GM21367 (cell line): Measurements from ENCODE around the gene B3GNT3.

ENCODE experiments used
- ATAC-seq: cut with Tn5 transposase; IDR thresholded peaks from one replicate; pipeline ENCODE4 v1.9.1; 2021; ENCODE audit not compliant: unreplicated experiment

B3GNT3 gene

DNA sequence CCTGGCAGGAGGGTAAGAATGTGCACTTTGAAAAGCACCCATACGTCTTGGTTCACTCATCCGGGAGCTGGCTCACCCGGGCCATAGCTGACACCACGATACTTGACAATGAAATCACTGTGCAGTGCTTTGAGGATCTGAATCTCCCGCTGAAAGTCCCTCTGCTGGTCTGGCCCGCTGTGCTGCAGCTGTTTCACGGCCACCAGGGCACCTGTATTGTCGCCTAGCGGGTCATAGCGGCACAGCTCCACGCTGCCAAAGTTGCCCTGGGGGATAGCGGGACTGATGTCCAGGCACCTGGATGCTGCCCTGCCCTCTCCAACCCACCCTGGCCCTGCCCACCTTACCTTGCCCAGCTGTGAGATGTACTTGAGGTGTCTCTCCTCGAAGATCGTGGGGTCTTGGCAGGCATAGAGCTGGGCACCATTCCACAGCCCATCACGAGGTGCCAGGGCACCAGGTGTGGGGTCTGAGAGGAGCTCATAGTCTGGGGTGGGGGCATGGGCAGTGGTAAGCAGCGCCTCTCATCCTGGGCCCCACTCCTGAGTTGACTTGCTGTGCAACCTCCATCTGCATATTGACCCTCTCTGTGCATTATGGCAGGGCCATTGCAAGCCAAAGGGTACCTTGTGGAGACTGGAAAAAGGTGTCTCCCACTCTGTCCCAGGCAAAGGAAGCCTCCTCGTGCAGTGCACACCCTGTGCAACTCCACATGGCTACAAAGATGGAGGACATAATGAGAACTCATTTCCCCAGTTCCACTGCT is 37.7 kb downstream of the B3GNT3 start:
- ATAC-seq = no peak

DNA sequence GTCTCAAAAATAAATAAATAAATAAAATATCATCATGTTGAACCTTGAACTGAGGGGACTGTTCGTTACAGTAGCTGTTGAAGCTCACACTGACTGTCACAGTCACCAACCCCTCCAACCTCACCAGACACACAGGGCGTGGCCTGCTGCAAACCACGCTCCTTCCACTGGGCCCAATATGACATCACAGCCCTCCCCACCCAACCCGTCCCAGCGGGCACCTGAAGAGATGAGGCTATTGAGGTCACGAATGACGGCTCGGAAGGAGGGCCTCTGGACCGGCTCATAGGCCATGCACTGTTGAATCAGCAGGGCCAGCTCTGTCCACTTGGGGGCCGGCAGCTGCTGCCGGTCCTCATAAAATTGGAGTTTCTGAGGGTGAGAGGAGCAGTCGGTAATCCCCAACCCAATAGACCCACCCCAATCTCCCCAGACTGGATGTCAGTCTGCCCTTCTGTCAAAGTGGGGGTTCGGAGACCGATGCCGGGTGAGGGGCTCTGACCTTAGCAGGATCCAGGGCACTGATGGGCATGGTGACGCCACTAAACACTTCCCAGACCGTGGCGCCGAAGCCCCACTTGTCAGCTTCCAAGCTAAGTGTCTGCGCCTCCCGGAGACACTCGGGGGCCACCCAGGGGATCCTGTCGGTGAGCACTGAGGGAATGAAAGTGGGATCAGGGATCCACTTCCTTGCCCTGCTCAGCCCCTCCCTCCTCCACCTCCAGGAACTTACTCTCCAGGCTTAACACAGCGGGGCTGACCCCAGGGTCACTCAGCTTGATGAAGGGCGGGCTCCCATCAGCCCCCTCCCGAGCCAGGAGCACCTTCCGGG is 39.6 kb downstream of the B3GNT3 start:
- no peak for ATAC-seq

DNA sequence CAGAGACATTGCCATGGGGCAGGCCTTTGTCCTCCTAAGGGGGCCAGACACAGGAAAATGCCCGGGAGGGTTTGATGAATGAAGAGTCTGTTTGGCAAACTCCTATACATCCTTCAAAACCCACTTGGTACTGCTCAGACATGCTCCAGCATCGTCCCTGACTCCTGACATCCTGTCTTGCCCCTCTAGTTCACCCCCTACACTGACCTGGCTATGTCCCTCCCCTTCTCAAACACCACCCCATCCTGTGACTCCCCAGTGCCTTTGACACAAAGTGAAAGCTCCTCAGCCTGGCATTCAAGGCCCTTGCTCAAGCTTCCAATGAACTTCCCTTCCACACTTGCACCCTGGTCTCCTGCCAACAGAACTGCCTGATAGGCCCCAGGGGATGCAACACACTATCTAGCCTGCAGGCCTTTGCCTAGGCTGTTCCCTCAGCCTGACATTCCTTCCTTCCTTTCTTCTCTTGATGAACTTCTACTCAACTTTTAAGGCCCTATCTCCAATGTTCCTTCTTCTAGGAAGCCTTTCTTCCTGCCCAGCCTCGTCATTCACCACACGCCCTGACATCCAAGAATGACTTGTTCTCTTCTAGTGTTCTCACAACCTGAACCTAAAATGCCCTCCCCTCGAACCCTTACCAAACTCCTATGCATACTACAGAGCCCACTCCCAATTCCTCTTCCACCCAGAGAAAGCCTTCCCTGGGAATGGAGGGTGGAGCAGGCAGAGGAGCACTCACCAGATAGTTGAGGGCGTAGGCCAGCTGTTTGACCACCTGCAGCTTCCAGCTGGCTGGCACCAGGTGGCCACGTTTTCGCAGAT is 40.5 kb downstream of the B3GNT3 start:
- no peak for ATAC-seq

DNA sequence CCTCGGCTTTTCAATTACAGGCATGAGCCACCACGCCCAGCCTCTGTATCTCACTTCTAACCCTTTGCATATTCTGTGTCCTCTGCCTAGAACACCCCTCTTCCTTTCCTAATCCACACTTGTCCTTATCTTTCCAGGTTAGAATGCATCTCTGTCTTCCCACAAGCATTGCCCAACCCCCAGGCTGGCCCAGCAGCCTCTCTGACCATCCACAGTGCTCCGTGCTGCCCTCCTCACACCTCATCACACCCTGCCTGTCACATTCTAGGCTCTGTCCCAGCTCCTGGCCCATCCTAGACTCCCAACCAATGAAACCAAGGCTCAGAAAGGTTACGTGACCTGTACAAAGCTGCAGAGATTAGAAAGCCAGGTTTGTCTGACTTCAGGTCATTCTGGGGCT is 41.6 kb downstream of the B3GNT3 start:
- no peak for ATAC-seq

DNA sequence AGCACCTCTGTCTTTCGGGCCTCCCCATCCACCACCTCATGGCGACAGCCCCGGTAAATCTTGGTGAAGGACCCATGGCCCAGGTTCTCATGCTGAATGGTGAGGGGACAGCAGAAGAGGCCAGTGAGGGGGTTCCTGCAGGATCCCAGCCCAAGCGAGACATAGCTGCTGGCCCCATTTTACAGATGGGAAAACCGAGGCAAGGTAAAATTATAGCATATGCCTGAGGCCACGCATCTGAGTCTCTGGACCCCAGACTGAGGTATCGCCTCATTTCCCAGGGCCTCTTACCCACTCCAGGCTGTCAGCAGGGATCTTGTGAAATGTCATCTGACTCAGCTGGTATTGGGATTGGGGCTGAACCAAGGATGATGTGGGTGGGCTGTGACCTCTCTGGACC is 43.0 kb downstream of the B3GNT3 start:
- ATAC-seq = no peak

DNA sequence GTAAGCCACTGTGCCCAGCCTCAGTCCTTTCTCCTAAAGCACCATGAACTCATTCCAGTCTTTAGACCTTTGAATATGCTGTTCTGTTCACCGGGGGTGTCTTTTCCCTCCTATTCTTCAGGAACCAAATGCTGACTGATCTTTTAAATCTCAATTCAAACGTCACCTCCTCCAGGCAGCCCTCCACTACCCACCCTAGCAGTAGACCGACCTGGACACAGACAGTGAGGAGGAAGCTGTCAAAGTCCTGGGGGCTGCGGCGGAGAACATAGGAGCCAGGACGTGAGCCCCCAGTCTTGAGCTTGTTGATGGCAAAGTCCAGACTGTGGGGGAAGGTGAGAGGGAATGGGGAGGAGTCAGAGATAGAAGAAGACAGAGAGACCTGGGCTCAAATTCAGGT is 45.1 kb downstream of the B3GNT3 start:
- ATAC-seq = no peak

DNA sequence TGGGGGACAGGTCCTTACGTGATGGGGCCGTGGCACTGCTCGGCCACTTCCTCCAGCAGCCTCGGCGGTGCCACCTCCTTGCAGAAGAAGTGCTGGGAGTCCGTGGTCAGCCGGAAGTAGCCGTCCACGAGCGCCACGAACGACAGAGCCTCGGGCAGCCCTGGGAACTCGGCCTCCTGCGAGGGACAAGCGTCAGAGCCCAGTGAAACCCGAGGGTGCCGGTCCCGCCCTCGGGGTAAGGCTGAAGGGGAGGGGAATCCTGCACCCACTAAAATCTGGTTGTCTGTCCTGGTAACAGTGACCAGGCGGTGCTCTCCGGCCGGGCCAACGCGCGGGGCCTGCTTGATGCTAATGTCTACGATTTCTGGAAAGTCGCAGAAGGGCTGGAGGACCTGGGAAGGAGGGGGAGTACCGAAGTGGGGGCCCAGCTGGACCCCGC is 46.5 kb downstream of the B3GNT3 start:
- ATAC-seq = no peak

DNA sequence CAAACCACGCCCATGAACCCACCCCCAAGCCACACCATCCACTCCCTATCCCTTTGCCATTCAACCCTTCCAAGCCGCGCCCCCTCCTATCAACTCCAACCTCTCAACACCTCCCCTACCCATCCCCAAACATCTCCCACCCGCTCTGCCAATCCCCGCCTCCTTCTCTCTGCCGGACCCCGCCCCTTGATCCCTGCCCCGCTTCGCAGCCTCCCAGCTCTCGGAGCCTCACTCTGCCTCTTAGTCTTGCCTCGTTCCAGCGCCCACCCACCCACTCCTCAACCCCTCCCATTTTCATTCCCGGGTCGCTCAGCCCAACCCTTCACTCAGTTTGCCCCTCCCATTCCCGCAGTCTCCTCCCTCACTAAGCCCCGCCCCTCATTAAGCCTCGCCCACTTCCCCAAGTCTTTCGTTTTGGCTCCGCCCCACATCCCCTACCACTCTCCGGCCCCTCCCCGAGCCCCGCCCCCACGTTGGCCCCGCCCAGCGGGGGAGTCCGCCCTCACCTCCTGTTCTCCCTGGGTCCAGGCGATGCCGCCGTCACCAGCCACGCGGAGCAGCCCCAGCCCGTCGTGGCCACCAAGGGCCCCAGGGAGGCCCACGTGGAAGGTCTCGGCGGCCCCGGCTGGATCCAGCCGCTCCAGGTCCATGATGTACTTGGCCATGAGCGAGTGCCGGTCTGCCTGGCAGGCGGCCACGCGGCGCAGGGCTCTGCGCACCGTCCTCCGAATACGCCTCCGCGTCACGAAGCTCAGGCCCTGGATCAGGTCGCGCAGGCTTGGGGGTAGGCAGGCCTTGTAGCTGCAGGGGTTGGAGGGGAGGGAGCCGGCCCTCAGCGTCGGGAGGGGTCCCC is 47.1 kb downstream of the B3GNT3 start:
- no peak for ATAC-seq

DNA sequence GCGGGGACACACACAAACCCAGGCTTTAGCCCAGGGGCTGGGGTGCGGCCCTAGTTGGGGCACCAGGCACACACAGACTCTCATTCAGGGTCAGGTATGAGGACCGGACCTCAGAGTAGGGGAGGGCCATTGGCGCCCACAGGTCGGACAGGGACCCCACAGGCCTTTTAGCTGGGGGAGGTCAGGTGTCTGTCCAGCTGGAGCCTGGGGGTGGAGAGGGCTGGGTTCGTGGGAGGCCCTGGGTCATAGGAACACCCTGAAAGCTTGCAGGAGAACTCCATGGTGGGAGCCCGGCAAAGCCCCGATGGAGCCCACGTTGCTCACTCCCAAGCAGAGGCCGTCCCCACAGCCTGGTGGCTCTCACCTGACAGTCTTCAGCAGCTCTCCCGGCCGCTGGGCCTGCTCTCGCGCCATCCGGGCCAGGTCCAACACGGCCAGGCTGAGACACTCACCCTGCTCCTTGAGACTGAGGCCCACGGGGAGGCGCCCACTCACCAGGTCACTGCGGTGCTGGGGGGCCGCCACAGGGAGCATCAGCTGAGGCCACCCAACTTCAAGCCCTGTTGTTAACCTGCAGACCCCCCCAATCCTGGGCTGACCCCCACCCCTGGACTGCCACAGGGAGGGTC is 47.8 kb downstream of the B3GNT3 start:
- no peak for ATAC-seq

DNA sequence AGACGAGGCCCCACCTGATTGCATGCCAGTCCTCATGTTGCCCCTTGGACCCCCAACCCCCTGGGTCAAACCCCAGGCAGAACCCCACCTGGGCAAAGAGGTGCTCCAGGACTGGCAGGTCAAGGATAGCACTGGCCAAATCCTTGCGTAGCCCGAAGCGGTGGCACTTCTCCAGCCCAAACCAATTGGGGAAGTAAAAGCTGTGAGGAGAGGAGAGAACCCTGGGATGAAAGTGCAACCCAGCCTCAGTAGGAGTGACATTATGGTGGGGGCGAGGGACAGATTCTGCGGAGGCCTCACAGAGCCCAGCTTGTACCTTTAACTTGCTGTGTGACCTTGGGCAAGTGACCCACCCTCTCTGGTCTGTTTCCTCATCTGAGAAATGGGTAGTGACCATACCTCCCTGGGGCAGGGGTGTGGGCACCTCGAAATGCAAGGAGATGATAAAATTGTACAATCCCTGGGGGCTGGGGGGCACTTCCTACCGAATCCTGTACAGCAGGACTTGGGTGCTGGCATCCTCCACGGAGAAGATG is 48.4 kb downstream of the B3GNT3 start:
- ATAC-seq = no peak

DNA sequence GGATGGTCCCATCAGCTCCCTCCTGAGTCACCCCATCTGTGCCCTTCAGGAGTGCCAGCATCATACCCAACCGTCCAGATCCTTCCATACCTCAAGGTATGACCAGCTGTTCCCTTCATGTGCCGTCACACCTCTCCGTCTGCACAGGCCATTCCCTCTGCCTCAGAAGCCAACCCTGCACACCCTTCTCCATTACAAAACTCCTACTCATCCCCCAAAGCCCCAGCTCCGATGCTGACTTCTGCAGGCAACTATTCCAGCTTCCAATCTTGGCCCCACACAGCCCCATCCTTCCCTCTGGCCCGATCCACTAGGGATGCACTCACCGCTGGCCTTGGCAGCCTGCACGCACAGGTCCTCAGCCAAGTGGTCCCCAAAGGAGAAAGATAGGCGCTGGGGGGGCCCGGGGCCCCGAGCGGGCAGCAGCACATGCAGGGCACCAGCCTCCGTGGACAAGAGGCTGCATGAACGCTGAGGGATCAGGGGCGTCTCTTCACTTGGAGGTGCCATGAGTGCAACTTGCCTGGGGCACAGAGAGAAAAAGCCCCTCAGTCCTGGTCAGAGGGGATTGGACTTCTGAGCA is 49.1 kb downstream of the B3GNT3 start:
- ATAC-seq = no peak

DNA sequence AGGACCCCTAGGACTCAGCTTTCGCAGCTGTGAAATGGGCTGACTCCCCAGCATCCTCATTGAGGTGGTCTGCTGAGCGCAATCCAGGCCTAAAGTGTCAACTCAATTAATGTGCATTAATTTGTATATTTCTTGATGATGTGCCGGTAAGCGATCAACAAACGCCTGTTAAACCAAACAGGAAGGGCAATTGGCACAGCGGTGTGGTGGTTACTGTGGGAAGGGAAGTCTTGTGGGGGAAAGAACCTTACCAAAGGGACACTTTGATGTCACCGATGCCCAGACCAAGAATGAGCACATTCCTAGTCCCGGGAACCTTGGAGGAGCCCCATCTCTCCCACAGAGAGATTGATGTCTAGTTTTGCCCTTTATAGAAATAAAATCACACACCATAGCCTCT is 51.2 kb downstream of the B3GNT3 start:
- ATAC-seq = no peak

DNA sequence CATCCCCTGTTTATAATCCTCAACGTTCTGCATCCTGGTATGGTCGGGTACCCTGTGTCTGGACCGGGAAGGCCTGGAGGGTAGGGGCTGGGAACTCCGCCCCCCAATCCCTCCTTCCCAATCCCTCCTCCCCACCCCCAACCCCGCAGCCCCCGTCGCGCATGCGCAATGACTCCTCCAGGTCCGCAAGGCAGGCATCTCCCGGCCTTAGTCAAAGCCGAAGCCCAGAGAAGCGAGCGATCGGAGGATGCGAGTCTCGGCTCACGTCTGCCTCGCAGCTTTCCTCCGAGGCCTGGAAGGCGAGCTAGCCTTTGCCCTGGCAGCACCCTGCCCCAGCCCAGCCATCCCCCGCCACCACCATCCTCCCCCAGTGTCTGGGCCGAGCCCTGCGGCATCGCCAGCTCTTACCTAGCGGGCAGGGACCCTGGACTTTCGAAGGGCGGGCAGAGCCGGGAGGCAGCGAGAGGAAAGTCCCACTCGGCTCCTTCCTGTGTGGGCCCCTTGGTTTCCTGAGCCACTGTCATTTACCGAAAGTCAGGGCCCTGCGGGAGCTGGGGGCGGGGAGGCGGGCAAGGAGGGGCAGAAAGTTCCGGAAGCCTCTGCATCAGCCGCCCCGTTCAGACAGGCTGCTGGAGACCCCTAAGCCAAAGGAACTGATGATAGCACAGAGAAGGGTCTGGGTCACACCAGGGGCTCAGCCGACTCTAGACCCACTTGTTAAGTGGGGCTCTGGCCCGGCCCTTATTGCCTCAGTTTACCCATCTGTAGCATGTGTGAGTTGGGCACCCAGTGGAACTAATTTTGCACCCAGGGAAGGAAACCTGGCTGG is 52.8 kb downstream of the B3GNT3 start, which contains the start of gene JAK3:
Gene JAK3 (minus strand): TSS at position 445 of the 829 bp plus-strand sequence. CDS start 3,565 bp downstream, outside the sequence.
- no peak for ATAC-seq

DNA sequence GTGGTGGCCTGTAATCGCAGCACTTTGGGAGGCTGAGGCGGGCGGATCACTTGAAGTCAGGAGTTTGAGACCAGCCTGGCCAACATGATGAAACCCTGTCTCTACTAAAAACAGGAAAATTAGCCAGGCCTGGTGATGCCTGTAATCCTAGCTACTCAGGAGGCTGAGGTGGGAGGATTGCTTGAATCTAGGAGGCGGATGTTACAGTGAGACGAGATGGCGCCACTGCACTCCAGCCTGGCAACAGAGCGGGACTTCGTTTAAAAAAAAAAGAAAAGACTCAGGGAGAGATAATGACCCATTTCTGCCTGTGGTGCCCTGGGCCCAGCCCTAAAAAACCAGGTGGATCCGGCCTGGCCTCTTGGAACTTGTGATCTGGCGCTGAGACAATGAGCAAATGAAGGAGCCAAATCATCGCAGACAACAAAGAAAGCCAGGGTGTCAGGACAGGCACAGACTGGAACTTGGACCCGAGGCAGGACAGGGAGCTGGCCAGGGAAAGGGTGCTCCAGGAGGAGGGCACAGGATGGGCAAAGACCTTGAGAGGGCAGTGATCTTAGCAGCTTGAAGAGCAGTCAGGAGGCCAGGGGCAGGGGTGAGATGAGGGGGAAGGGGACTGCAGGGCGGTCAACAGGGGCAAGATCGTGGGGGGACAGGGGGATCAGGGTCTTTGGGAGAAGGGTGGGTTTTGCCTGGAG is 53.8 kb downstream of the B3GNT3 start:
- no peak for ATAC-seq

DNA sequence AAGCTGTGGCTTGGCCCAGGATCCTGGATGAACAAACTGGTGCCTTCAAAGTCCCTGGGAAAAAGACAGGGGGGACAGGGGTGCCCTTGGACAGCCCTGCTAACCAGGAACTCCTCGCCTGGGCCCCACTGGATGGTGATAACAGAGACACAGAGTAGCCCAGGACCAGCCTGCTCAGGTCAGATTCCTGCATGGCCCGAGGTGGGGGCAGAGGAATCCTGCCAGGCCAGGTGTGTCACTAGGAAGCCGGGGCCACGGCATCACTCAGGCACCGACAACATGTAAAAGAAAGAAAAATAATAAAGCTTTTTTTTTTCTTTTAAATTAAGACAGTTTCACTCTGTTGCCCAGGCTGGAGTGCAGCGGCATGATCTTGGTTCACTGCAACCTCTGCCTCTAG is 59.1 kb downstream of the B3GNT3 start:
- no peak for ATAC-seq

DNA sequence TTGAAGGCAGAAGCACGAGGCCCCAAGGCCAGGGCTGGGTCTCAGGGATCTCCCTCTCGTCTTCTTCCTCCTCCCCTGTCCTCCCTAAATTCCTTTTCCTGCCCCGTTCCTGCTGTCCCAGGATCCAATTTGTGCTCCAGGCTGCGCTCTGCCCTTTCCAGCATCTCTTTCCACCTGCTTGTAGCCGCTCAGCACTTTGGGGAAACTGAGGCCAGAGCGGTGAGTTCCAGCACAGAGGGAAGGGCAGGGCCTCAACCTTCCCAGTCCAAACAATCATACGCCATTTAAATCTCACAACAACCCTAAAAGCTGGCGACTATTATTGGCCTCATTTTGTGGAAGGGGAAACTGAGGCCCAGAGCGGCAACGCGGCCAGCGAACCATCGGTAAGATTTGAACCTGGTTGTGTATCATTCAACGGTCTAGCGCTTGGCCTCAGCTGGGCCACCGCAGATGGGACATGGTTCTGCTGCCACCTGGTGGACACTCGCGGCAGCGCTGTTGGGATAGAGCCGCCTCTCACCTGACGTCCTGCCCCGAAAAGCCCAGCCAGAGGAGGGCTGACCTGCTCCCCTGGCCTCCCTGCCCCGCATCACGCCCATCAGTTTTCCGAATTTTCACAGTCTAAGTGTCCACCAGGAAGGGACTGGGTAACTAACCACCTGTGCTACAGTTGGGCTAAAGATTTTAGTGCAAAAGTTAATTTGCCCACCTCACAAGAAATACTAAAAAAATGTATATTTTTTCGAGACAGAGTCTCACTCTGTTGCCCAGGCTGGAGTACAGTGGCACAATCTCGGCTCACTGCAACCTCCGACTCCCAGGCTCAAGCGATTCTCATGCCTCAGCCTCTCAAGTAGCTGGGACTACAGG is 60.6 kb downstream of the B3GNT3 start:
- no peak for ATAC-seq
